LNCAP (cell line): ENCODE data around the gene NSA2.

ENCODE experiments used
- TF ChIP-seq, protein P1 (sequence below): fragments of 450-650 bp; IDR thresholded peaks from 2 replicates; pipeline ENCODE4 v1.5.1; 2017; ENCODE audit warnings: mild to moderate bottlenecking

Gene NSA2

DNA sequence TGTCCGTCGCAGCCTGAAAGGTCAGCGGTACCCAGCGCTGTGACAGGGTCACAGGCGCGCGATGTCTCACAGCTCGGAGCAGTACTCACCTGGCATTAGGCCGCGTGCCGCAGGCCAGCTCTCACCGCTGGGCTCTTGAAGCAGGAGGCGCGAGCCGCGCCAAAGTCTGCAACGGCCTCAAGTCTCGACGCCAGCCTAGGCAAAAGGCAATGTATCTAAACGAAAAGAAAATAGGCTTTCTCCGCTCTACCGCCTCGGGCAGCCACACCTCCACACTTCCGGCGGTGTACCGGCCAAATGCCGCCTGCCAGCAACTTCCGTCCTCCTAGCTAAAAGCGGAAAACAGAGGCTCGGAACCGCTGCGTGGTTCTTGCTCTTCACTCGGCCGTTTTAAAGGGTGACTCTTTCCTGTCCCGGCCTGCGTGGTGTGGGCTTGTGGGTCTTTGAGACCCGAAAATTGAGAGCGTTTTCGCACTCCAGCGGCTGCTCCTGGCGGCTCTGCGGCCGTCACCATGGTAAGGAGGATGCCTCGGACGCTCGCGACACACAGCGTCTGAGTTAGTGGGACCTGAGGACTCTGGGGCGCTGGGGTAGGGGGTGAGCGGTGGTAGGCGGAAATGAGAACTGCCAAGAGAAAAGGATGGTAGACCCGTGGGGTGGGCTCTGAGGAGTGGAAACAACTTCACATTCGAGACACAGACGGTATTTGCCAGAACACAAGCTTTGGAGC is at the start of gene NSA2, which contains the start of gene GFM2:
NSA2 (plus strand) TSS at position 401 of the 730 bp plus-strand sequence; CDS start at position 513, 112 bp downstream.
GFM2 (minus strand) TSS at position 269 of the 730 bp plus-strand sequence. CDS start 3,375 bp downstream, outside the sequence.
- TF ChIP-seq, protein P1, sequence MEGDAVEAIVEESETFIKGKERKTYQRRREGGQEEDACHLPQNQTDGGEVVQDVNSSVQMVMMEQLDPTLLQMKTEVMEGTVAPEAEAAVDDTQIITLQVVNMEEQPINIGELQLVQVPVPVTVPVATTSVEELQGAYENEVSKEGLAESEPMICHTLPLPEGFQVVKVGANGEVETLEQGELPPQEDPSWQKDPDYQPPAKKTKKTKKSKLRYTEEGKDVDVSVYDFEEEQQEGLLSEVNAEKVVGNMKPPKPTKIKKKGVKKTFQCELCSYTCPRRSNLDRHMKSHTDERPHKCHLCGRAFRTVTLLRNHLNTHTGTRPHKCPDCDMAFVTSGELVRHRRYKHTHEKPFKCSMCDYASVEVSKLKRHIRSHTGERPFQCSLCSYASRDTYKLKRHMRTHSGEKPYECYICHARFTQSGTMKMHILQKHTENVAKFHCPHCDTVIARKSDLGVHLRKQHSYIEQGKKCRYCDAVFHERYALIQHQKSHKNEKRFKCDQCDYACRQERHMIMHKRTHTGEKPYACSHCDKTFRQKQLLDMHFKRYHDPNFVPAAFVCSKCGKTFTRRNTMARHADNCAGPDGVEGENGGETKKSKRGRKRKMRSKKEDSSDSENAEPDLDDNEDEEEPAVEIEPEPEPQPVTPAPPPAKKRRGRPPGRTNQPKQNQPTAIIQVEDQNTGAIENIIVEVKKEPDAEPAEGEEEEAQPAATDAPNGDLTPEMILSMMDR: no peak

DNA sequence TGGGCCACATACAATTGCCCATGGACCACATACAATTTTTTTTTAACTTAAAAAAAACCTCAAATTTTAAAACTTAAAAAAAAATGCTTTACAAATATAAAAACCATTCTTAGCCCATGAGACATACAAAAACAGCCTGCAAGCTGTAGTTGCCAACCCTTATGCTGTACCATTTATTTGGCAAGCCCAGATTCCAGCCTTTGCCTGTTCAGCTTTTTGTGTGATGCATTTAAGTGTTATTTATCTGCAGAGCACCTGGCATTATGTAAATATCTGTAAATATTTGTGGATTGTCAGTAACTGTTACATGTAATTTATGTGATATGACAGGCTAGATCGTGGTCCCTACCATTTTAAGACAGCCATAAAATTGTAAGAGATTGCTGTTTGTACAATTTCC is 49.5 kb upstream of the NSA2 start:
- TF ChIP-seq, protein P1: no peak

DNA sequence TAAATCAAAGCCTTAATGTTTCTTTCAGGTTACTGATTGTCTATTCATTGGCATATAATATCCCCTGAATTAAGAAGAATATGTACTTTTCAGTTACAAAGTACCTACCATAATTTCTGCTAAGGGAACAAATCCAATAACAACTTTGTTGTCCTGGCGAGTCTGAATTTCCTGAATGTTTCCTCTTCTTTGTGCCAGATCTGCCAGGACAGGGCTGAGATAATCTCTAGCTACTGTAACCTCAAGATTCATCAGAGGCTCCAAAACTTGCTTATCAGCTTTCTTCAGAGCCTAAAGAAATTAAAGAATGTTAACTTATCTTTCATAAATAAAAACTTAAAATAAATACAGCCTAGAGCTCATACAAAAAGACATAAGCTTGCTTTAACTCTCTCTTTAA is 44.8 kb upstream of the NSA2 start:
- TF ChIP-seq, protein P1: no peak

DNA sequence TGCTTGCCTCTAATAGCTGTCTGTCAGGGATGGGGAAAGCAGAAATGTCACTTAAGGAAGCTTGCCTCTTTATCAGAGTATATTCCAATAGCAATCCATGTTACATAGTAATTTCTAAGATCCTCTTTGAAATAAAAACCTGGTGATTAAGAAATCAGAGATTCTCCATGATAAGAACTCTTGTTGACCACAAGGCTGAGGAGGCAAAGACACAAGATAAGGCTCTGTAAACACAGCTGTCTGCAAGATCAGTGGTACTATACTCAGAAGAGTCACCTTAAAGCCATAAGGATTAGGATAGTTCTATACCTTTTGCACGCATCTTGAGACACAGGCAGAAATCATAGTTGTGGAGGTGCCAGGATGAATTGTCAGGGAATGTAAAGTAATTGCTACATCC is 41.7 kb upstream of the NSA2 start:
- TF ChIP-seq, protein P1: no peak

DNA sequence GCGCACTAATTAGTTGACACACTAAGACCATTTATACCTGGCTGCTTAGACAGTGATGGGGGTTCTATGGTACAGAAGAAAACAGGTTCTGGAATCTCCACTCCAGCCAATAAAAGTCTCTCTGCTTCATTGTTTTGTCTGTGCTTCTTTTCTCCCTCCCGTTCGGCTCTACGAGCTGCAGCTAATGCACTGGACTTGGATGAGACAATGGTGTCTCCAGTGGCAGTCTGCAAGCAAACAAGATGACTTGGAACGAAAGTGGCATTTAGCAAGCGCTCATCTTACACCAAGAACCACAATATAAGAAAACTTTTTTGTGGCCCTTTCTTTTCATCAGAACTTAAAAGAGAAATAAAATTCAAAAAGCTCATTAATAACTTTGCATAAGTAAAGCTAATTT is 30.3 kb upstream of the NSA2 start:
- TF ChIP-seq, protein P1: no peak

DNA sequence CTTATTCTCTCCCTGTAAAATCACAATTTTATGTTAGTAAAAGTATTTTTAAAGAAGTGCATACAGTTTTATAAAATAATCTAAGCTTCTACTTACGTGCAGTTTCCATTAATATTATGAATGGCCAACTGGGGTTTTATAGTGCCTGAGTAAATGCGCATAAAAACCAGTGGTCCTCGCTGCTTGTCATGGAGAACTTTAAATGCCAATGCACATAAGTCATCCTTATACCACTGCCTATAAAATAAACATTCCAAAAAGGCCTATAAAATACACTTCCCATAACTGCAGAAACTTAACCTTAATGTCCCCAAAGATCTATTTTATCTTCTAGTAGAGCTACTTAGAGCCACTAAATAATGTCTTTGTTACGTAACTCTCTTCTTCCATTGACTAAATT is 28.6 kb upstream of the NSA2 start:
- TF ChIP-seq, protein P1: no peak

DNA sequence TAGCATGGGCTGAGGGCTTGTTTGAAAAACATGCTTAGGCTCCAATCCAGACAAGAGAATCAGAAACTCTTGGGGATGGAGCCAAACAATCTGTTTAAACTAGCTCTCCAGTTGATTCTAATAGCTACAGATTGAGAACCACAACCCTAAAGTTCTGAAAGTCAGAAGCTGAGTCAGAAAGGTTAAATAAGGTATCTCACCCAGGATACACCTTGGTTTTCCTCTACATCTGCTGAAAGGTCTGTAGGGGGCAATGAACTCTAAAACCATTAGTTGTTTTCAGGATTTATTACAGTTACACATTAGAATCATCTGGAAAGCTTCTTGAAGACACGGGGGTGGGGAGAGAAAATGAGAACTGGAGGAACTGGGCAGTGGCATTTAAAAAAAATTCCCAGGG is 5.8 kb upstream of the NSA2 start:
- TF ChIP-seq, protein P1: no peak
